Stimulated activated CD8-positive, alpha-beta memory T cell treated with anti-CD3 and anti-CD28 coated beads, Interleukin-12 subunit alpha, Interleukin-12 subunit beta, amount 100 ng/mL, for 24 hours (primary cell): ENCODE results near the gene TENM4.
"Not testable (repeated sequence)": the region's sequence is repeated elsewhere in the genome, so short reads cannot be mapped to it uniquely, and the experiment has no call there.

Source experiments
- DNase-seq: peaks from one replicate; pipeline ENCODE4 v3.0.0-alpha.2; 2020; ENCODE audit errors: extremely low read depth

TENM4 gene

GRCh38 chr11:79021601-79022000, 419.2 kb downstream of the TENM4 start:
- DNase-seq, result no peak

GRCh38 chr11:79019975-79020374, 420.9 kb downstream of the TENM4 start:
- no peak for DNase-seq

GRCh38 chr11:79019277-79019676, 421.6 kb downstream of the TENM4 start:
- DNase-seq, result no peak

- no peak for DNase-seq
Observed at GRCh38 chr11:79018371-79018849, 422.4 kb downstream of the TENM4 start.

- no peak for DNase-seq
Observed at GRCh38 chr11:79017811-79018210, 423.0 kb downstream of the TENM4 start.

- DNase-seq, result no peak
Observed at GRCh38 chr11:79013509-79013908, 427.3 kb downstream of the TENM4 start.

- DNase-seq, result no peak
Observed at GRCh38 chr11:79011357-79011756, 429.5 kb downstream of the TENM4 start.

GRCh38 chr11:79007771-79008402, 432.9 kb downstream of the TENM4 start:
- no peak for DNase-seq

- no peak for DNase-seq
Observed at GRCh38 chr11:79006854-79007253, 434.0 kb downstream of the TENM4 start.

- no peak for DNase-seq
Observed at GRCh38 chr11:78996007-78996406, 444.8 kb downstream of the TENM4 start.

GRCh38 chr11:78995171-78995570, 445.7 kb downstream of the TENM4 start:
- no peak for DNase-seq

GRCh38 chr11:78993802-78994430, 446.9 kb downstream of the TENM4 start:
- DNase-seq, result no peak

GRCh38 chr11:78991681-78992080, 449.1 kb downstream of the TENM4 start:
- no peak for DNase-seq

GRCh38 chr11:78990261-78990660, 450.6 kb downstream of the TENM4 start:
- DNase-seq, result no peak

- DNase-seq, result no peak
Observed at GRCh38 chr11:78987748-78988147, 453.1 kb downstream of the TENM4 start.

- DNase-seq, result no peak
Observed at GRCh38 chr11:78986305-78986704, 454.5 kb downstream of the TENM4 start.

GRCh38 chr11:78985663-78986062, 455.2 kb downstream of the TENM4 start:
- no peak for DNase-seq

GRCh38 chr11:78982473-78982872, 458.4 kb downstream of the TENM4 start:
- DNase-seq, result no peak

GRCh38 chr11:78981153-78981552, 459.7 kb downstream of the TENM4 start:
- DNase-seq, result no peak

- no peak for DNase-seq
Observed at GRCh38 chr11:78978831-78979230, 462.0 kb downstream of the TENM4 start.

GRCh38 chr11:78977848-78978247, 463.0 kb downstream of the TENM4 start:
- DNase-seq, result not testable (repeated sequence)

- DNase-seq, result no peak
Observed at GRCh38 chr11:78977009-78977408, 463.8 kb downstream of the TENM4 start.

GRCh38 chr11:78975081-78975480, 465.7 kb downstream of the TENM4 start:
- DNase-seq, result no peak

- DNase-seq, result no peak
Observed at GRCh38 chr11:78973876-78974275, 467.0 kb downstream of the TENM4 start.
